ENCODE data around the gene KCNN4. TPM values are rescaled to one million over a fixed set of nuclear protein-coding genes. Genes with fewer than 3 reads are reported as not detected.

The KCNN4 gene
- total RNA-seq, 4 donors from 2014 or later: 0.77 to 9.2 (median 5.6) TPM

- Histone ChIP-seq H3K4me1 (peaks cover 0 to 5% of the 10 kb centered on the region in 2 donors), H3K9me3 (no peaks in the 10 kb centered on the region), H3K27me3 (no peaks in the 10 kb centered on the region), H3K36me3 (no peaks in the 10 kb centered on the region), H3K4me3 (no peak overlapping the region), H3K27ac (no peak overlapping the region)
- no peak for DNase-seq
- intact Hi-C loops (cut with DNase I; ENCODE audit: low total_unique reads): no loop called here
- TF ChIP-seq, protein P1, sequence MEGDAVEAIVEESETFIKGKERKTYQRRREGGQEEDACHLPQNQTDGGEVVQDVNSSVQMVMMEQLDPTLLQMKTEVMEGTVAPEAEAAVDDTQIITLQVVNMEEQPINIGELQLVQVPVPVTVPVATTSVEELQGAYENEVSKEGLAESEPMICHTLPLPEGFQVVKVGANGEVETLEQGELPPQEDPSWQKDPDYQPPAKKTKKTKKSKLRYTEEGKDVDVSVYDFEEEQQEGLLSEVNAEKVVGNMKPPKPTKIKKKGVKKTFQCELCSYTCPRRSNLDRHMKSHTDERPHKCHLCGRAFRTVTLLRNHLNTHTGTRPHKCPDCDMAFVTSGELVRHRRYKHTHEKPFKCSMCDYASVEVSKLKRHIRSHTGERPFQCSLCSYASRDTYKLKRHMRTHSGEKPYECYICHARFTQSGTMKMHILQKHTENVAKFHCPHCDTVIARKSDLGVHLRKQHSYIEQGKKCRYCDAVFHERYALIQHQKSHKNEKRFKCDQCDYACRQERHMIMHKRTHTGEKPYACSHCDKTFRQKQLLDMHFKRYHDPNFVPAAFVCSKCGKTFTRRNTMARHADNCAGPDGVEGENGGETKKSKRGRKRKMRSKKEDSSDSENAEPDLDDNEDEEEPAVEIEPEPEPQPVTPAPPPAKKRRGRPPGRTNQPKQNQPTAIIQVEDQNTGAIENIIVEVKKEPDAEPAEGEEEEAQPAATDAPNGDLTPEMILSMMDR (IDR thresholded peaks at IDR 0.05): no peak
- no peak for TF ChIP-seq POLR2A (IDR thresholded peaks at IDR 0.05)
These were observed 16.8 kb upstream of the KCNN4 start for GRCh38 chr19:43797556-43797955.

DNA sequence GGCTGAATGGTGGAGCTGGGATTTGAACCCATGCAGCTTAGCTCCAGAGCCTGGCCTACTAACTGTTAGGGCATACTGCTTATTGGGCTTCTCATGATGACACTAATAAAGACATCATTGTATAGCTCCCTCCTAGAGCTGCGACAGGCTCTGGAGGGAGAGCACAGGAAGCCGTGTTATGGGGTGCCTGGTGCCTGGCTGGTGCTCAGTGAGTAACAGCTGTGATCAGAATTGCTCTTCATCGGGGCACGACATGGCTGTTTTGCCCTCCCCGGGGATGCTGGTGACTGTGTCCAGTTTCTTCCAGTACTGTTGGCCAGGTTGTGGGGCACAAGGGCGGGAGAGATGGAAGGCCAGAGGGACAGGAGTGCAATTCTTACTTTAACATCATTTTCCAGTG lies 16.3 kb upstream of the KCNN4 start:
- Histone ChIP-seq H3K9me3 (no peaks in the 10 kb centered on the region), H3K27me3 (no peaks in the 10 kb centered on the region), H3K4me1 (peaks cover 0 to 5% of the 10 kb centered on the region in 2 donors), H3K36me3 (no peaks in the 10 kb centered on the region), H3K4me3 (no peak overlapping the region), H3K27ac (no peak overlapping the region)
- no peak for DNase-seq
- intact Hi-C loops (cut with DNase I; ENCODE audit: low total_unique reads): no loop called here
- no peak for TF ChIP-seq POLR2A (IDR thresholded peaks at IDR 0.05)
- TF ChIP-seq, protein P1 (IDR thresholded peaks at IDR 0.05): no peak

GRCh38 chr19:43790587-43790986 lies 9.8 kb upstream of the KCNN4 start:
- no peak overlapping the region for H3K4me3 ChIP-seq
- H3K9me3 ChIP-seq: no peaks in the 10 kb centered on the region
- H3K36me3 ChIP-seq: no peaks in the 10 kb centered on the region
- no peaks in the 10 kb centered on the region for H3K27me3 ChIP-seq
- DNase-seq: no peak
- H3K4me1 ChIP-seq: no peaks in the 10 kb centered on the region
- H3K27ac ChIP-seq: no peak overlapping the region
- TF ChIP-seq POLR2A (IDR thresholded peaks at IDR 0.05): no peak
- TF ChIP-seq, protein P1 (IDR thresholded peaks at IDR 0.05): no peak
- intact Hi-C loops (cut with DNase I; ENCODE audit: low total_unique reads): no loop called here

- Histone ChIP-seq H3K27ac (no peak overlapping the region), H3K4me3 (no peak overlapping the region), H3K4me1 (no peaks in the 10 kb centered on the region), H3K36me3 (no peaks in the 10 kb centered on the region), H3K9me3 (no peaks in the 10 kb centered on the region), H3K27me3 (no peaks in the 10 kb centered on the region)
- TF ChIP-seq, protein P1 (IDR thresholded peaks at IDR 0.05): no peak
- no peak for TF ChIP-seq POLR2A (IDR thresholded peaks at IDR 0.05)
- no peak for DNase-seq
- intact Hi-C loops (cut with DNase I; ENCODE audit: low total_unique reads): no loop called here
These were observed 8.3 kb upstream of the KCNN4 start for GRCh38 chr19:43789029-43789428.

GRCh38 chr19:43786665-43787064 lies 5.9 kb upstream of the KCNN4 start:
- intact Hi-C loops (cut with DNase I; ENCODE audit: low total_unique reads): no loop called here

More at GRCh38 chr19:43786665-43787064, 5.9 kb upstream of the KCNN4 start:
- H3K9me3 ChIP-seq: no peaks in the 10 kb centered on the region
- DNase-seq: no peak
- H3K27me3 ChIP-seq: no peaks in the 10 kb centered on the region
- no peaks in the 10 kb centered on the region for H3K36me3 ChIP-seq
- no peaks in the 10 kb centered on the region for H3K4me1 ChIP-seq
- H3K4me3 ChIP-seq: no peak overlapping the region
- no peak for TF ChIP-seq POLR2A (IDR thresholded peaks at IDR 0.05)
- TF ChIP-seq, protein P1 (IDR thresholded peaks at IDR 0.05): no peak
- no peak overlapping the region for H3K27ac ChIP-seq
